IMR-90 (cell line): ENCODE measurements around the gene BTD. TPM values are rescaled to one million over a fixed set of nuclear protein-coding genes. Genes with fewer than 3 reads are reported as not detected.

Source experiments
- ATAC-seq: fragments of 200-7000 bp; cut with Tn5 transposase; 2 replicates; pipeline ENCODE4 v1.9.1; 2020; ENCODE audit warnings: low read depth, mild to moderate bottlenecking, moderate library complexity
- BruUV-seq: library from RNA; stranded (reverse); fragments of 400-500 nt; replicated peaks from 2 replicates; lab custom pipeline; 2021; lab: Mats Ljungman, UMichigan
- CTCF ChIA-PET: fragments of 300-600 bp; formaldehyde crosslinking; extraction: SDS; loops from one replicate; lab custom pipeline; 2021; ENCODE audit warnings: antibody characterized with exemption; lab: Yijun Ruan, JAX
- POLR2A ChIA-PET: fragments of 300-600 bp; sonication (Branson Sonifier 250); formaldehyde crosslinking; loops from one replicate; lab custom pipeline; 2022; ENCODE audit warnings: antibody characterized with exemption; ENCODE audit not compliant: unreplicated experiment; lab: Charles Lee
- DNase-seq: peaks from one replicate; pipeline ENCODE4 v3.0.0; 2013
- H2AFZ ChIP-seq: replicated peaks from 2 replicates; pipeline ENCODE3; 2013; ENCODE audit warnings: low read length, mild to moderate bottlenecking; ENCODE audit not compliant: poor library complexity
- H2AK5ac ChIP-seq: 2 replicates; pipeline ENCODE4 v1.6.1; 2013; ENCODE audit warnings: low read depth, low read length, inconsistent platforms
- H2AK9ac ChIP-seq: replicated peaks from 2 replicates; pipeline ENCODE3; 2013; ENCODE audit warnings: mild to moderate bottlenecking, low read depth, low read length, moderate library complexity; ENCODE audit not compliant: poor library complexity
- H2BK120ac ChIP-seq: 2 replicates; pipeline ENCODE4 v1.6.1; 2013; ENCODE audit warnings: low read depth, low read length, inconsistent platforms
- H2BK15ac ChIP-seq: 3 replicates; pipeline ENCODE4 v1.6.1; 2013; ENCODE audit warnings: low read depth, low read length, inconsistent platforms
- H2BK20ac ChIP-seq: 2 replicates; pipeline ENCODE4 v1.6.1; 2013; ENCODE audit warnings: low read depth, mild to moderate bottlenecking, inconsistent platforms, low read length, moderate library complexity
- H2BK5ac ChIP-seq: 2 replicates; pipeline ENCODE4 v1.6.1; 2013; ENCODE audit warnings: mild to moderate bottlenecking, low read depth, low read length, inconsistent platforms; ENCODE audit not compliant: poor library complexity, severe bottlenecking
- H3K14ac ChIP-seq: replicated peaks from 2 replicates; pipeline ENCODE4 v1.6.1; 2013; ENCODE audit warnings: low read depth, low read length, inconsistent platforms
- H3K18ac ChIP-seq: 2 replicates; pipeline ENCODE4 v1.6.1; 2013; ENCODE audit warnings: low read depth, low read length, control low read depth
- H3K23ac ChIP-seq: 2 replicates; pipeline ENCODE4 v1.6.1; 2013; ENCODE audit warnings: low read depth, low read length, inconsistent platforms
- H3K27ac ChIP-seq: 2 replicates; pipeline ENCODE4 v1.5.1; 2013; ENCODE audit warnings: mild to moderate bottlenecking, control low read depth, low read length; ENCODE audit not compliant: insufficient read depth
- H3K27me3 ChIP-seq: 2 replicates; pipeline ENCODE4 v1.6.1; 2013; ENCODE audit warnings: low read length; ENCODE audit not compliant: control insufficient read depth, insufficient read depth
- H3K36me3 ChIP-seq: 2 replicates; pipeline ENCODE4 v1.6.1; 2013; ENCODE audit warnings: low read length, mixed read lengths; ENCODE audit not compliant: control insufficient read depth, insufficient read depth
- H3K4ac ChIP-seq: 2 replicates; pipeline ENCODE4 v1.6.1; 2013; ENCODE audit warnings: low read depth, low read length, inconsistent platforms
- H3K4me1 ChIP-seq: 2 replicates; pipeline ENCODE4 v1.6.1; 2013; ENCODE audit warnings: low read length, mixed read lengths; ENCODE audit not compliant: control insufficient read depth, insufficient read depth
- H3K4me2 ChIP-seq: 2 replicates; pipeline ENCODE4 v1.6.1; 2013; ENCODE audit warnings: low read depth, mild to moderate bottlenecking, control low read depth, low read length, moderate library complexity
- H3K4me3 ChIP-seq: 2 replicates; pipeline ENCODE4 v1.5.1; 2013; ENCODE audit warnings: low read depth, mild to moderate bottlenecking, control low read depth, low read length, moderate library complexity; ENCODE audit not compliant: insufficient read depth
- H3K56ac ChIP-seq: 2 replicates; pipeline ENCODE4 v1.6.1; 2013; ENCODE audit warnings: low read length, inconsistent platforms; ENCODE audit not compliant: insufficient read depth; ENCODE audit errors: extremely low read depth
- H3K79me1 ChIP-seq, 2 experiments: 2 replicates each; pipeline ENCODE4 v1.6.1; 2013; ENCODE audit warnings: low read length in 2 of 2, inconsistent platforms in 1 of 2, low read depth in 1 of 2
- H3K9ac ChIP-seq: 2 replicates; pipeline ENCODE4 v1.6.1; 2013; ENCODE audit warnings: low read depth, low read length, control low read depth
- H3K9me1 ChIP-seq: 2 replicates; pipeline ENCODE4 v1.6.1; 2013; ENCODE audit warnings: low read length, inconsistent platforms; ENCODE audit not compliant: insufficient read depth
- H3K9me3 ChIP-seq: 2 replicates; pipeline ENCODE4 v1.6.1; 2013; ENCODE audit warnings: low read length; ENCODE audit not compliant: control insufficient read depth, insufficient read depth
- H4K20me1 ChIP-seq: 2 replicates; pipeline ENCODE4 v1.6.1; 2013; ENCODE audit warnings: low read length, inconsistent platforms; ENCODE audit not compliant: insufficient read depth
- H4K5ac ChIP-seq: 2 replicates; pipeline ENCODE4 v1.6.1; 2013; ENCODE audit warnings: mild to moderate bottlenecking, low read depth, low read length, control low read depth
- H4K8ac ChIP-seq, 2 experiments: 2 replicates each; pipeline ENCODE4 v1.6.1; 2013; ENCODE audit warnings: low read depth in 2 of 2, low read length in 2 of 2, control low read depth in 1 of 2, inconsistent platforms in 1 of 2
- H4K91ac ChIP-seq: 2 replicates; pipeline ENCODE4 v1.6.1; 2013; ENCODE audit warnings: low read depth, low read length, inconsistent platforms; ENCODE audit not compliant: insufficient read depth
- BHLHE40 ChIP-seq: fragments of 150-350 bp; IDR thresholded peaks from 2 replicates; pipeline ENCODE4 v1.6.1; 2016; ENCODE audit warnings: mild to moderate bottlenecking, low read depth, low read length
- CHD1 ChIP-seq: IDR thresholded peaks from 2 replicates; pipeline ENCODE4 v1.6.1; 2012; ENCODE audit warnings: low read depth, low read length, improper control_type of control experiment
- ELK1 ChIP-seq: fragments of 150-350 bp; IDR thresholded peaks from 2 replicates; pipeline ENCODE4 v1.6.1; 2016; ENCODE audit warnings: low read depth, mild to moderate bottlenecking, low read length, moderate library complexity, borderline replicate concordance
- MXI1 ChIP-seq: IDR thresholded peaks from 2 replicates; pipeline ENCODE4 v1.6.1; 2012; ENCODE audit warnings: low read depth, mild to moderate bottlenecking, low read length, moderate library complexity, borderline replicate concordance
- POLR2A ChIP-seq: IDR thresholded peaks from 2 replicates; pipeline ENCODE4 v1.6.1; 2012; ENCODE audit warnings: mild to moderate bottlenecking, low read depth, low read length
- RFX5 ChIP-seq: IDR thresholded peaks from 2 replicates; pipeline ENCODE4 v1.8.0; 2012; ENCODE audit warnings: low read depth, mild to moderate bottlenecking, low read length, moderate library complexity
- WGBS, 2 experiments: methylation state at CpG; one replicate each; pipeline versions ENCODE4 v1.1.5 to v1.1.7; 2013; ENCODE audit warnings: missing lambda C conversion rate in 2 of 2; ENCODE audit not compliant: insufficient read length in 1 of 2; ENCODE audit errors: extremely low coverage in 2 of 2; 5-methylcytosine and 5-hydroxymethylcytosine counted together
- dilution Hi-C: fragments of 300-500 bp; cut with HindIII; formaldehyde crosslinking; loops from one replicate; pipeline ENCODE4 v1.14.3; 2018; ENCODE audit warnings: low sequenced_read_pairs; ENCODE audit not compliant: unreplicated experiment
- in situ Hi-C: fragments of 300-500 bp; cut with MboI; formaldehyde crosslinking; loops from 3 replicates; pipeline ENCODE4 v1.14.3; 2019; ENCODE audit warnings: low sequenced_read_pairs, inconsistent platforms, mixed read lengths
- intact Hi-C: fragments of 100-400 bp; cut with micrococcal nuclease; formaldehyde crosslinking; loops from 2 replicates; pipeline ENCODE4 v1.10.0; 2022
- polyA plus RNA-seq, 3 experiments: library from polyadenylated mRNA; depleted of rRNA; stranded (reverse); fragments of >200 nt; gene quantifications; 2 replicates each; pipeline ENCODE4 v1.2.3, GENCODE V29; 2012; ENCODE audit warnings: low replicate concordance in 1 of 3
- total RNA-seq: library from RNA; depleted of rRNA; stranded (reverse); fragments of >200 nt; gene quantifications from 2 replicates; pipeline ENCODE4 v1.2.3, GENCODE V29; 2012

The BTD gene
- total and polyA plus RNA-seq, 2 of the 4 experiments (the other 2 are of a cell fraction): 14.8 to 21.1 TPM

GRCh38 chr3:15572138-15572537 is 29.4 kb upstream of the BTD start:
- no peaks in the 10 kb centered on the region for H3K79me1 ChIP-seq
- no peak overlapping the region for H3K14ac ChIP-seq
- TF ChIP-seq MXI1 (no peak), BHLHE40 (no peak), CHD1 (no peak), ELK1 (no peak), RFX5 (no peak), POLR2A (no peak)
- WGBS, 2 experiments: no CpG with 5 or more reads among the region's 4 CpGs
- intact Hi-C loops: loop anchor here (5.0 kb wide), 1 partner anchor 325 kb away; no protein-coding TSS in a partner anchor
- H4K91ac ChIP-seq: no peak overlapping the region
- no peak overlapping the region for H2AK5ac ChIP-seq
- H2BK20ac ChIP-seq: no peak overlapping the region
- ChIA-PET POLR2A (no interaction called here), CTCF (no interaction called here)
- no peaks in the 10 kb centered on the region for H4K20me1 ChIP-seq
- H3K4ac ChIP-seq: no peak overlapping the region
- DNase-seq (no peak), ATAC-seq (no peak)
- H3K4me3 ChIP-seq: no peak overlapping the region
- no peak overlapping the region for H4K5ac ChIP-seq
- no peak overlapping the region for H2BK120ac ChIP-seq
- H3K9ac ChIP-seq: no peak overlapping the region
- no peaks in the 10 kb centered on the region for H3K4me1 ChIP-seq
- no peak overlapping the region for H3K18ac ChIP-seq
- H2AK9ac ChIP-seq: no peak overlapping the region
- H3K27ac ChIP-seq: no peak overlapping the region
- no peak overlapping the region for H2BK15ac ChIP-seq
- dilution Hi-C loops: no loop called here
- no peak overlapping the region for H4K8ac ChIP-seq
- no peak overlapping the region for H2AFZ ChIP-seq
- no TSS peak for BruUV-seq
- no peak overlapping the region for H3K23ac ChIP-seq
- H3K36me3 ChIP-seq: peaks cover 17% of the 10 kb centered on the region
- H2BK5ac ChIP-seq: no peak overlapping the region
- H3K27me3 ChIP-seq: no peaks in the 10 kb centered on the region
- no peaks in the 10 kb centered on the region for H3K9me3 ChIP-seq
- H3K56ac ChIP-seq: no peak overlapping the region
- H3K9me1 ChIP-seq: peaks cover 5% of the 10 kb centered on the region; the same call in 1 of the 2 replicates
- in situ Hi-C loops: no loop called here
- no peak overlapping the region for H3K4me2 ChIP-seq
